WERI-Rb-1 (cell line): ENCODE data around the gene KCNJ12.

ENCODE experiments used
- DNase-seq: peaks from one replicate; pipeline ENCODE4 v3.0.0-alpha.2; 2020
- H3K27ac ChIP-seq: fragments of 250-450 bp; sonication (Bioruptor Pico); 2 replicates; pipeline ENCODE4 v1.5.1; 2020; ENCODE audit warnings: mild to moderate bottlenecking, moderate library complexity
- H3K27me3 ChIP-seq: fragments of 250-450 bp; sonication (Bioruptor Pico); 2 replicates; pipeline ENCODE4 v1.5.1; 2021; ENCODE audit warnings: mild to moderate bottlenecking, low read depth, moderate library complexity; ENCODE audit not compliant: insufficient read depth, severe bottlenecking
- H3K36me3 ChIP-seq: fragments of 250-450 bp; sonication (Bioruptor Pico); 2 replicates; pipeline ENCODE4 v1.5.1; 2020; ENCODE audit warnings: mild to moderate bottlenecking, moderate library complexity
- H3K4me3 ChIP-seq: 2 replicates; pipeline ENCODE4 v1.5.1; 2011; ENCODE audit warnings: low read depth, mild to moderate bottlenecking, control low read depth, low read length
- H3K9me3 ChIP-seq: fragments of 250-450 bp; sonication (Bioruptor Pico); 2 replicates; pipeline ENCODE4 v1.5.1; 2021; ENCODE audit warnings: mild to moderate bottlenecking, moderate library complexity; ENCODE audit not compliant: severe bottlenecking
- TF ChIP-seq, protein P1 (sequence below): IDR thresholded peaks from 2 replicates; pipeline ENCODE4 v1.5.1; 2011; ENCODE audit warnings: low read depth, mild to moderate bottlenecking, control low read depth, inconsistent platforms, low read length

KCNJ12 gene

DNA sequence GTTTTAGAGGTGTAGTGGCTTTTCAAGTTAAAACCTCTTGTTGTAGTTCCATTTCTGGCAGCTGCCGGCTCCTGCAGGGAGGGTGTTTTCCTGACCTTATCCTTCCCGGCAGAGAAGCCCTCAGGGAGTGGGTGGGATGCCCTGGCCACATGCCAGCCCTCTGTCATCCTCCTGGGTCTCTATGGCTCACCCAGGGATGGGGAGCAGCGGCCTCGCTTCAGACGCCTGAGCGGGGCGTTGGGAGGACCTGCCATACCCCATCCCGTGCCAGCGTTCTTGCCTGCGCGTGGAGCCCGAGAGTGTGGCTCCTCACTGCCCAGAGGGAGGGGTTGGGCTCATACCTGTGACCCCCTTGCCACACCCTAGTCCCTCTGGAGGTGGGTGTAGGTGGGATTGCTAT, 11.9 kb downstream of the KCNJ12 start:
- no peak for DNase-seq
- TF ChIP-seq, protein P1, sequence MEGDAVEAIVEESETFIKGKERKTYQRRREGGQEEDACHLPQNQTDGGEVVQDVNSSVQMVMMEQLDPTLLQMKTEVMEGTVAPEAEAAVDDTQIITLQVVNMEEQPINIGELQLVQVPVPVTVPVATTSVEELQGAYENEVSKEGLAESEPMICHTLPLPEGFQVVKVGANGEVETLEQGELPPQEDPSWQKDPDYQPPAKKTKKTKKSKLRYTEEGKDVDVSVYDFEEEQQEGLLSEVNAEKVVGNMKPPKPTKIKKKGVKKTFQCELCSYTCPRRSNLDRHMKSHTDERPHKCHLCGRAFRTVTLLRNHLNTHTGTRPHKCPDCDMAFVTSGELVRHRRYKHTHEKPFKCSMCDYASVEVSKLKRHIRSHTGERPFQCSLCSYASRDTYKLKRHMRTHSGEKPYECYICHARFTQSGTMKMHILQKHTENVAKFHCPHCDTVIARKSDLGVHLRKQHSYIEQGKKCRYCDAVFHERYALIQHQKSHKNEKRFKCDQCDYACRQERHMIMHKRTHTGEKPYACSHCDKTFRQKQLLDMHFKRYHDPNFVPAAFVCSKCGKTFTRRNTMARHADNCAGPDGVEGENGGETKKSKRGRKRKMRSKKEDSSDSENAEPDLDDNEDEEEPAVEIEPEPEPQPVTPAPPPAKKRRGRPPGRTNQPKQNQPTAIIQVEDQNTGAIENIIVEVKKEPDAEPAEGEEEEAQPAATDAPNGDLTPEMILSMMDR = no peak
- Histone ChIP-seq H3K9me3 (no peaks in the 10 kb centered on the region), H3K27ac (no peak overlapping the region), H3K27me3 (no peaks in the 10 kb centered on the region), H3K4me3 (no peak overlapping the region), H3K36me3 (no peaks in the 10 kb centered on the region)

DNA sequence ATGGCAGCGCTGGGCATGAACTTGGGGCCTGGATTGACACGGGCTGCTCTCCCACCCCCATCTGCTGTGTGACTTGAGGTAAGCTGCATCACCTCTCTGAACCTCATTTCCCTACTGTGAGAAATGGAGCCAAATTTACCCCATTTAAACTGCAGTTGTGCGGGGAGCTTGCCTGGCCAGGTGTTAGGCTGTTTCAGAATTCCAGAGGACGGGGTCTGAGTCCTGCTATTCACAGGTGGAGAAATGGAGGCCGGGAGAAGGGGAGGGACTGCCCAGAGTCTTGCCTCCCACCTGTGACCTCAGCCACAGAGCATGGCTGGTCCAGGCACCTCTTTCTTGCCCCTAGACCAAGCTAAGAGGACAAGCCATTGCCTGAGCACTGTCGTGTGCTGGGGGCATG, 12.8 kb downstream of the KCNJ12 start:
- TF ChIP-seq, protein P1 = no peak
- no peaks in the 10 kb centered on the region for H3K27me3 ChIP-seq
- H3K9me3 ChIP-seq = no peaks in the 10 kb centered on the region
- no peak overlapping the region for H3K4me3 ChIP-seq
- no peaks in the 10 kb centered on the region for H3K36me3 ChIP-seq
- DNase-seq = no peak
- H3K27ac ChIP-seq = no peak overlapping the region

DNA sequence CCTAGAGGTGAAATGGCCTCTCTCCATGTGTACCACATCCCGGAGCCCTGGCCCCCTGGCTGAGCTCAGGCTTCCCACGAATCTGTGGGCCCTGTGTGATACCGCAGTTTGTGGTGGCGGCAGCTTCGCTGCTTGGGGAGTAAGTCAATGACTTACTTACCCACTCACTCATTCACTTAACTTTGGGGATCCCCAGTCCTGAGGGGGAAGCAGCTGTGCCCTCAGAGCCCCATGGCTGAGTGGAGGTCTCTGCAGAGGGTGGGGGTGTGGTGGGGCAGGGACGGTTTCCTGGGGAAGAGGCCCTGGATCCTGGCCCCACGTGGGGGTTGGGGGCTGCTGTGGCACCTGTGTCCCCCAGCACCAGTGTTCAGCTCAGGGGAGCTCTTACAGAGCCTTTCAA, 13.2 kb downstream of the KCNJ12 start:
- Histone ChIP-seq H3K27ac (no peak overlapping the region), H3K9me3 (no peaks in the 10 kb centered on the region), H3K4me3 (no peak overlapping the region), H3K36me3 (no peaks in the 10 kb centered on the region), H3K27me3 (no peaks in the 10 kb centered on the region)
- DNase-seq = no peak
- TF ChIP-seq, protein P1 = no peak

DNA sequence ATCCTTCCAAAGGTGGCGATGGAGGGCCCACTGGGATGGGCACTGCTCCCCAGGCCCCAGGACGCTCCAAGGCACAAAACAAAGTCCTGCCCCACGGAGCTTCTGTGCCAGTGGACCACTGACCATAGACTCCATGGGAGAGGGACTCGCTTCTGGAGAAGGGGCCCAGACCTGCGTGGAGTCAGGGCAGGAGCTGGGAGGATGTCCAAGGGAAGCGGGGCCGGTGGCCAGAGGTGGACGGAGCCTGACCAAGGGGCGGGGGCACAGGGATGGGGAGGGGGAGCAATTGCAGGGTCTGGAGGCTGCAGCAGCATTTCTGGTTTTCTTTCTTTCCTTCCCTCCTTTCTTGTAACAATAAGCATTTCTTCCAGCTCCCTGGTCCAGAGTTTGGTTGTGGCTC, 14.1 kb downstream of the KCNJ12 start:
- no peak overlapping the region for H3K27ac ChIP-seq
- H3K36me3 ChIP-seq = no peaks in the 10 kb centered on the region
- DNase-seq = no peak
- H3K4me3 ChIP-seq = no peak overlapping the region
- TF ChIP-seq, protein P1 = no peak
- no peaks in the 10 kb centered on the region for H3K27me3 ChIP-seq
- no peaks in the 10 kb centered on the region for H3K9me3 ChIP-seq

DNA sequence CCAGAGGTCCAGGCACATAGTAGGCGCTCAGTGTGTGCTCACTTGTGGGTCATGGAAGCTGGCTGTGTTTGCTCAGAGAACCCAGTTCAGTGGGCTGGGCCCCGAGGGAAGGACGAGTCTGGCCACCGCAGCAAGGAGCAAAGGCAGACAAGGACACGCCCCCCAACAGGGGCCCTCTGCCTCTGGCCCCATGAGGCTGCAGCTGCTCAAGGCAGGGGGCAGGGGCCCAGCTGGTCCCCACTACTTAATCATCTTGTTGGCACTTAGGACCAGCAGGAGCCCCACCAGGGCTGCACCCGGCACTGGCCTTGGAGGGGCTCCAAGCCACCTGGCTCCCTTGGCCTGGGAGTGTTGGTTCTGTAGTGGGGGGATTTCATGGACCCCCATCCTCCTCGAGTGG, 16.1 kb downstream of the KCNJ12 start:
- H3K36me3 ChIP-seq = no peaks in the 10 kb centered on the region
- no peak overlapping the region for H3K27ac ChIP-seq
- DNase-seq = no peak
- TF ChIP-seq, protein P1 = no peak
- H3K4me3 ChIP-seq = no peak overlapping the region
- H3K27me3 ChIP-seq = no peaks in the 10 kb centered on the region
- H3K9me3 ChIP-seq = no peaks in the 10 kb centered on the region

DNA sequence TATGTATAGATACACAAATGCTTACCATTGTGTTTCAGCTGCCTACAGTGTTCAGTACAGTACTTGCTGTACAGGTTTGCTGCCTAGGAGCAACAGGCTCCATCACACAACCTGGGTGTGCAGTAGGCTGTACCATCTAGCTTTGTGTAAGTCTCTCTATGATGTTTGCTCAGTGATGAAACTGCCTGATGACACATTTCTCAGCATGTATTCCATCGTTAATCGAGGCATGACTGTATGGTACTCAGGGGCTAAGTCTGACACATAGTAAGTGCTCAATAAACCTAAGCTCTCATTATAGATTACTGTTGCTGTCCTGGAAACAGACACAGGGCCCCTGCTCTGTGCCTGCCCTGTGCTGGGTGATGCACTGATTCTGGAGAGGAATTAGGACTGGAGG, 18.1 kb downstream of the KCNJ12 start:
- H3K36me3 ChIP-seq = no peaks in the 10 kb centered on the region
- no peaks in the 10 kb centered on the region for H3K27me3 ChIP-seq
- H3K27ac ChIP-seq = no peak overlapping the region
- TF ChIP-seq, protein P1 = no peak
- H3K9me3 ChIP-seq = no peaks in the 10 kb centered on the region
- DNase-seq = no peak
- no peak overlapping the region for H3K4me3 ChIP-seq
